ENCODE measurements around the gene CEMIP. TPM values are rescaled to one million over a fixed set of nuclear protein-coding genes. Genes with fewer than 3 reads are reported as not detected.

The CEMIP gene
- total RNA-seq, 2 donors from 2014 or later, result 2.2 TPM; not detected in 1

GRCh38 chr15:80966431-80967197 lies 187.4 kb downstream of the CEMIP start:
- peaks cover 17% of the 10 kb centered on the region for H3K9me3 Mint-ChIP-seq
- Histone ChIP-seq H3K27ac (ENCODE audit: low read depth, low read length) (no peak overlapping the region), H3K36me3 (ENCODE audit: control insufficient read depth, insufficient read depth, low read length) (peaks cover 25% of the 10 kb centered on the region), H3K27me3 (ENCODE audit: control insufficient read depth, insufficient read depth, low read length, poor library complexity, severe bottlenecking) (no peaks in the 10 kb centered on the region), H3K4me1 (ENCODE audit: control insufficient read depth, insufficient read depth, low read length) (peaks cover 13% of the 10 kb centered on the region), H3K9me3 (ENCODE audit: control insufficient read depth, low read length) (no peaks in the 10 kb centered on the region), H3K9ac (ENCODE audit: extremely low read depth, low read length, poor library complexity, severe bottlenecking) (no peak overlapping the region), H3K4me3 (ENCODE audit: low read length) (no peak overlapping the region)
- no peaks in the 10 kb centered on the region for H3K27me3 Mint-ChIP-seq (ENCODE audit: insufficient read depth)
- H3K4me3 Mint-ChIP-seq, result no peak overlapping the region
- H3K36me3 Mint-ChIP-seq (ENCODE audit: low read depth), result peaks cover 43% of the 10 kb centered on the region
- H3K27ac Mint-ChIP-seq, result peak overlapping the region; percentile 89
- no peak for TF ChIP-seq CTCF (conservative IDR thresholded peaks at IDR 0.05)
- DNase-seq, result peak; percentile 29
- H3K4me1 Mint-ChIP-seq, result peaks cover 44% of the 10 kb centered on the region
- WGBS, 2 experiments (ENCODE audit: insufficient coverage in 1 of 2, insufficient read length in 1 of 2), result 88 to 93% methylated on average over 6 to 8 of the region's 8 CpGs

GRCh38 chr15:80967451-80967850 lies 188.3 kb downstream of the CEMIP start:
- Mint-ChIP-seq H3K27ac (peak overlapping the region; percentile 89), H3K36me3 (ENCODE audit: low read depth) (peaks cover 47% of the 10 kb centered on the region), H3K4me1 (peaks cover 35% of the 10 kb centered on the region), H3K4me3 (no peak overlapping the region), H3K27me3 (ENCODE audit: insufficient read depth) (no peaks in the 10 kb centered on the region), H3K9me3 (peaks cover 17% of the 10 kb centered on the region)
- Histone ChIP-seq H3K9me3 (ENCODE audit: control insufficient read depth, low read length) (no peaks in the 10 kb centered on the region), H3K4me1 (ENCODE audit: control insufficient read depth, insufficient read depth, low read length) (peaks cover 13% of the 10 kb centered on the region), H3K36me3 (ENCODE audit: control insufficient read depth, insufficient read depth, low read length) (peaks cover 25% of the 10 kb centered on the region), H3K27ac (ENCODE audit: low read depth, low read length) (peak overlapping the region; percentile 49), H3K27me3 (ENCODE audit: control insufficient read depth, insufficient read depth, low read length, poor library complexity, severe bottlenecking) (no peaks in the 10 kb centered on the region), H3K4me3 (ENCODE audit: low read length) (no peak overlapping the region), H3K9ac (ENCODE audit: extremely low read depth, low read length, poor library complexity, severe bottlenecking) (no peak overlapping the region)
- TF ChIP-seq CTCF (conservative IDR thresholded peaks at IDR 0.05), result no peak
- WGBS, 2 experiments (ENCODE audit: insufficient coverage in 1 of 2, insufficient read length in 1 of 2), result 67 to 78% methylated on average over 2 to 3 of the region's 3 CpGs
- DNase-seq, result peak; percentile 88

- H3K9me3 ChIP-seq (ENCODE audit: control insufficient read depth, low read length), result no peaks in the 10 kb centered on the region
- no peak overlapping the region for H3K4me3 Mint-ChIP-seq
- H3K4me1 Mint-ChIP-seq, result peaks cover 32% of the 10 kb centered on the region
- no peak overlapping the region for H3K27ac ChIP-seq (ENCODE audit: low read depth, low read length)
- H3K27ac Mint-ChIP-seq, result peak overlapping the region; percentile 89
- H3K9ac ChIP-seq (ENCODE audit: extremely low read depth, low read length, poor library complexity, severe bottlenecking), result no peak overlapping the region
- no peaks in the 10 kb centered on the region for H3K27me3 Mint-ChIP-seq (ENCODE audit: insufficient read depth)
- TF ChIP-seq CTCF (conservative IDR thresholded peaks at IDR 0.05), result no peak
- peaks cover 48% of the 10 kb centered on the region for H3K36me3 Mint-ChIP-seq (ENCODE audit: low read depth)
- peak; percentile 54 for DNase-seq
- 93 to 100% methylated on average over 2 to 4 of the region's 4 CpGs for WGBS, 2 experiments (ENCODE audit: insufficient coverage in 1 of 2, insufficient read length in 1 of 2)
- H3K36me3 ChIP-seq (ENCODE audit: control insufficient read depth, insufficient read depth, low read length), result peaks cover 27% of the 10 kb centered on the region
- no peaks in the 10 kb centered on the region for H3K27me3 ChIP-seq (ENCODE audit: control insufficient read depth, insufficient read depth, low read length, poor library complexity, severe bottlenecking)
- H3K4me1 ChIP-seq (ENCODE audit: control insufficient read depth, insufficient read depth, low read length), result peaks cover 13% of the 10 kb centered on the region
- H3K9me3 Mint-ChIP-seq, result peaks cover 17% of the 10 kb centered on the region
- no peak overlapping the region for H3K4me3 ChIP-seq (ENCODE audit: low read length)
Measured at GRCh38 chr15:80967991-80968510, 188.9 kb downstream of the CEMIP start.
